Measurements from ENCODE around the gene NEK2. TPM values are rescaled to one million over a fixed set of nuclear protein-coding genes. Genes with fewer than 3 reads are reported as not detected.

NEK2 gene
- total and polyA plus RNA-seq, 2 donors (not counting 1 experiment from before 2014, with no cell fraction given) = 0.09 TPM; not detected in 1

- H3K27me3 Mint-ChIP-seq = peaks cover 9% of the 10 kb centered on the region
- 34% methylated on average over 16 of the region's 27 CpGs for WGBS (ENCODE audit: insufficient coverage)
- peak; percentile 94 for TF ChIP-seq CTCF (IDR thresholded peaks at IDR 0.05)
- TF ChIP-seq EZH2 (IDR thresholded peaks at IDR 0.05; ENCODE audit: borderline replicate concordance, insufficient read depth, low read depth, low read length, poor library complexity, severe bottlenecking) = no peak
- H3K4me1 ChIP-seq (ENCODE audit: control insufficient read depth in 2 of 2, insufficient read depth in 2 of 2, low read length in 2 of 2) = peaks cover 0 to 7% of the 10 kb centered on the region in 2 donors
- H3K4me3 Mint-ChIP-seq = no peak overlapping the region
- H3K27ac ChIP-seq (ENCODE audit: low read length in 2 of 2) = no peak overlapping the region
- no peaks in the 10 kb centered on the region for H3K4me1 Mint-ChIP-seq
- POLR2A ChIA-PET = no interaction called here
- H2AFZ ChIP-seq (ENCODE audit: insufficient read depth, low read depth, low read length, poor library complexity, severe bottlenecking) = peak overlapping the region; percentile 34
- H4K20me1 ChIP-seq (ENCODE audit: control insufficient read depth, insufficient read depth, low read length, poor library complexity, severe bottlenecking) = no peaks in the 10 kb centered on the region
- DNase-seq = peak; percentile 85
- H3K79me2 ChIP-seq (ENCODE audit: control insufficient read depth, insufficient read depth, low read length) = no peaks in the 10 kb centered on the region
- ATAC-seq (ENCODE audit: low read depth) = peak; percentile 91
- no peaks in the 10 kb centered on the region for H3K9me3 ChIP-seq (ENCODE audit: control extremely low read depth in 1 of 3, control insufficient read depth in 2 of 3, insufficient read depth in 1 of 3, low read length in 2 of 3)
- no peak overlapping the region for H3K27ac Mint-ChIP-seq
- H3K4me3 ChIP-seq (ENCODE audit: control extremely low read depth in 1 of 5, extremely low read depth in 1 of 5, insufficient read depth in 1 of 5, low read depth in 2 of 5, low read length in 4 of 5) = no peak overlapping the region
- peaks cover 0 to 6% (median 1%) of the 10 kb centered on the region in 4 experiments for H3K27me3 ChIP-seq (replicated peaks in 1 of 4; ENCODE audit: control extremely low read depth in 1 of 4, control insufficient read depth in 3 of 4, insufficient read depth in 4 of 4, low read length in 3 of 4)
- H3K9ac ChIP-seq (ENCODE audit: low read length) = no peak overlapping the region
- H3K4me2 ChIP-seq (replicated peaks; ENCODE audit: low read depth, low read length, poor library complexity, severe bottlenecking) = no peak overlapping the region
- intact Hi-C loops (cut with micrococcal nuclease) = loop anchor here (1.0 to 5.0 kb wide), 5 partner anchors 78 to 1208 kb away; no protein-coding TSS in a partner anchor
- CTCF ChIA-PET = interaction anchor here (0.6 to 3.5 kb wide), 20 partner anchors 12 to 1073 kb away, joined by 3 to 27 read pairs (median 4); partner anchors contain the start of gene SLC30A1
- no peaks in the 10 kb centered on the region for H3K36me3 ChIP-seq (replicated peaks in 1 of 2; ENCODE audit: control extremely low read depth in 1 of 2, control insufficient read depth in 1 of 2, extremely low read depth in 1 of 2, insufficient read depth in 2 of 2, low read length in 1 of 2)
- H3K9me3 Mint-ChIP-seq (ENCODE audit: insufficient read depth) = no peaks in the 10 kb centered on the region
These were observed 20.3 kb downstream of the NEK2 start for GRCh38 chr1:211654838-211655787.

Measured in B cell (primary cell).